HCT116 (cell line): ENCODE data around the gene GAB4. TPM values are rescaled to one million over a fixed set of nuclear protein-coding genes. Genes with fewer than 3 reads are reported as not detected.

Experiments used
- ATAC-seq: fragments of 200-7000 bp; cut with Tn5 transposase; 2 replicates; pipeline ENCODE4 v1.9.1; 2020; ENCODE audit warnings: mild to moderate bottlenecking, moderate library complexity
- BruUV-seq: library from RNA; stranded (reverse); fragments of 400-500 nt; replicated peaks from 2 replicates; lab custom pipeline; 2021; lab: Mats Ljungman, UMichigan
- CTCF ChIA-PET: fragments of 300-600 bp; sonication (Branson Sonifier 250); formaldehyde crosslinking; loops from one replicate; lab custom pipeline; 2021; ENCODE audit warnings: antibody characterized with exemption; lab: Charles Lee
- POLR2A ChIA-PET: fragments of 300-600, 350-600 bp; sonication (Branson Sonifier 250); formaldehyde crosslinking; loops from one replicate; lab custom pipeline; 2021; ENCODE audit warnings: antibody characterized with exemption; lab: Charles Lee
- RAD21 ChIA-PET, 2 experiments: fragments of 300-600 bp; sonication (Branson Sonifier 250); formaldehyde crosslinking; loops; one replicate each; lab custom pipeline; 2023; ENCODE audit warnings: low total read pairs in 2 of 2; ENCODE audit not compliant: uncharacterized antibody in 2 of 2, unreplicated experiment in 2 of 2, low non-redundant PET in 1 of 2; lab: Charles Lee
- DNase-seq: peaks from one replicate; pipeline ENCODE4 v3.0.0-alpha.2; 2010; ENCODE audit warnings: low read depth, low spot score
- H2AFZ ChIP-seq: fragments of 200-600 bp; shearing (Covaris generic), sonication (generic); 2 replicates; pipeline ENCODE4 v1.6.1; 2017; ENCODE audit warnings: low read depth, mixed run types, mixed read lengths, antibody characterized with exemption, low read length; ENCODE audit not compliant: poor library complexity, severe bottlenecking
- H3K27ac ChIP-seq: 2 replicates; pipeline ENCODE4 v1.5.1; 2012; ENCODE audit warnings: low read depth, low read length
- H3K27me3 ChIP-seq: fragments of 200-600 bp; sonication (generic); 2 replicates; pipeline ENCODE4 v1.6.1; 2016; ENCODE audit warnings: mixed run types, low read length, mixed read lengths; ENCODE audit not compliant: insufficient read depth
- H3K36me3 ChIP-seq, 2 experiments: fragments of 200-500 bp in 1 of 2; fragments of 200-600 bp in 1 of 2; sonication (Bioruptor generic) in 1 of 2; sonication (generic) in 1 of 2; 2 replicates each; pipeline versions ENCODE4 v1.5.1 to v1.6.1; 2014 to 2016; ENCODE audit warnings: low read length in 2 of 2, inconsistent platforms in 1 of 2, mixed read lengths in 1 of 2, mixed run types in 1 of 2; ENCODE audit not compliant: insufficient read depth in 2 of 2, control insufficient read depth in 1 of 2
- H3K4me1 ChIP-seq, 2 experiments: fragments of 200-600 bp in 1 of 2; sonication (generic) in 1 of 2; 2 replicates each; pipeline versions ENCODE4 v1.5.1 to v1.6.1; 2012 to 2017; ENCODE audit warnings: low read length in 2 of 2, inconsistent platforms in 1 of 2, mild to moderate bottlenecking in 1 of 2, mixed read lengths in 1 of 2, mixed run types in 1 of 2, moderate library complexity in 1 of 2; ENCODE audit not compliant: insufficient read depth in 2 of 2, control insufficient read depth in 1 of 2
- H3K4me2 ChIP-seq: fragments of 200-600 bp; sonication (generic); 2 replicates; pipeline ENCODE4 v1.6.1; 2017; ENCODE audit warnings: mixed run types, low read length, mixed read lengths
- H3K4me3 ChIP-seq, 2 experiments: fragments of 200-600 bp in 1 of 2; sonication (generic) in 1 of 2; replicated peaks in 1 of 2; 2 replicates each; pipeline ENCODE4 v1.5.1; 2011 to 2016; ENCODE audit warnings: low read length in 2 of 2, control low read depth in 1 of 2, low read depth in 1 of 2, mild to moderate bottlenecking in 1 of 2, mixed read lengths in 1 of 2, mixed run types in 1 of 2
- H3K79me2 ChIP-seq: fragments of 200-600 bp; sonication (generic); 2 replicates; pipeline ENCODE4 v1.6.1; 2017; ENCODE audit warnings: mild to moderate bottlenecking, mixed run types, low read length, moderate library complexity, mixed read lengths; ENCODE audit not compliant: insufficient read depth
- H3K9ac ChIP-seq: fragments of 200-600 bp; sonication (generic); 2 replicates; pipeline ENCODE4 v1.6.1; 2016; ENCODE audit warnings: low read length, mixed read lengths
- H3K9me2 ChIP-seq: fragments of 200-600 bp; sonication (generic), shearing (Covaris generic); 2 replicates; pipeline ENCODE4 v1.6.1; 2017; ENCODE audit warnings: mixed run types, mild to moderate bottlenecking, moderate library complexity; ENCODE audit not compliant: insufficient read depth
- H3K9me3 ChIP-seq, 2 experiments: fragments of 200-500 bp in 1 of 2; fragments of 200-600 bp in 1 of 2; sonication (Bioruptor generic) in 1 of 2; sonication (generic) in 1 of 2; 2 replicates each; pipeline ENCODE4 v1.6.1; 2014 to 2017; ENCODE audit warnings: low read length in 2 of 2, mixed read lengths in 2 of 2, inconsistent platforms in 1 of 2, low read depth in 1 of 2, mild to moderate bottlenecking in 1 of 2, mixed run types in 1 of 2, moderate library complexity in 1 of 2; ENCODE audit not compliant: control insufficient read depth in 1 of 2, insufficient read depth in 1 of 2
- H4K20me1 ChIP-seq: fragments of 200-600 bp; sonication (generic), shearing (Covaris generic); 2 replicates; pipeline ENCODE4 v1.6.1; 2017; ENCODE audit warnings: mixed run types, mild to moderate bottlenecking, moderate library complexity; ENCODE audit not compliant: insufficient read depth
- ATF3 ChIP-seq: IDR thresholded peaks from 2 replicates; pipeline ENCODE4 v1.6.1; 2012
- EGR1 ChIP-seq: IDR thresholded peaks from 2 replicates; pipeline ENCODE4 v1.6.1; 2012; ENCODE audit warnings: low read depth
- ELF1 ChIP-seq: IDR thresholded peaks from 2 replicates; pipeline ENCODE4 v1.6.1; 2012; ENCODE audit warnings: low read depth, borderline replicate concordance
- EZH2 ChIP-seq: fragments of 200-600 bp; sonication (generic); IDR thresholded peaks from 2 replicates; pipeline ENCODE4 v1.6.1; 2017; ENCODE audit warnings: antibody characterized with exemption, mixed run types
- EZH2phosphoT487 ChIP-seq: fragments of 200-600 bp; IDR thresholded peaks from 2 replicates; pipeline ENCODE4 v1.6.1; 2018; ENCODE audit warnings: antibody characterized with exemption, borderline replicate concordance
- FOSL1 ChIP-seq: IDR thresholded peaks from 2 replicates; pipeline ENCODE4 v1.6.1; 2012; ENCODE audit warnings: low read depth
- JUND ChIP-seq: IDR thresholded peaks from 2 replicates; pipeline ENCODE4 v1.6.1; 2012
- MAX ChIP-seq: IDR thresholded peaks from 2 replicates; pipeline ENCODE4 v1.6.1; 2012
- POLR2A ChIP-seq: IDR thresholded peaks from 2 replicates; pipeline ENCODE4 v1.7.0; 2011; ENCODE audit warnings: borderline replicate concordance; ENCODE audit not compliant: insufficient read depth, insufficient read length; ENCODE audit errors: extremely low read depth
- RAD21 ChIP-seq: IDR thresholded peaks from 2 replicates; pipeline ENCODE4 v1.6.1; 2012; ENCODE audit warnings: low read depth, mild to moderate bottlenecking
- SIN3A ChIP-seq: IDR thresholded peaks from 2 replicates; pipeline ENCODE4 v1.6.1; 2012; ENCODE audit warnings: low read depth
- SP1 ChIP-seq: IDR thresholded peaks from 2 replicates; pipeline ENCODE4 v1.6.1; 2012; ENCODE audit warnings: low read depth
- SRF ChIP-seq: IDR thresholded peaks from 2 replicates; pipeline ENCODE4 v1.6.1; 2012; ENCODE audit warnings: low read depth
- TCF7L2 ChIP-seq: IDR thresholded peaks from 2 replicates; pipeline ENCODE4 v1.7.0; 2011; ENCODE audit warnings: borderline replicate concordance, inconsistent platforms; ENCODE audit not compliant: insufficient read depth, insufficient read length; ENCODE audit errors: extremely low read depth
- YY1 ChIP-seq: IDR thresholded peaks from 2 replicates; pipeline ENCODE4 v1.6.1; 2011; ENCODE audit warnings: low read length, low read depth, moderate library complexity, mild to moderate bottlenecking; ENCODE audit not compliant: insufficient replicate concordance; ENCODE audit errors: extremely low read depth
- ZFX ChIP-seq: fragments of 450-650 bp; IDR thresholded peaks from 2 replicates; pipeline ENCODE4 v1.6.1; 2017
- intact Hi-C: fragments of 100-400 bp; cut with micrococcal nuclease; formaldehyde crosslinking; loops from 2 replicates; pipeline ENCODE4 v1.10.0; 2022
- total RNA-seq: library from RNA; stranded (reverse); gene quantifications from one replicate; pipeline ENCODE4 v1.2.1, GENCODE V29; 2021; ENCODE audit not compliant: unreplicated experiment
- TF ChIP-seq, protein P1 (sequence below), 3 experiments: fragments of 200-600 bp in 1 of 3; sonication (generic) in 1 of 3; IDR thresholded peaks in 2 of 3; conservative IDR thresholded peaks in 1 of 3; 2 replicates each; pipeline ENCODE4 v1.5.1; 2012 to 2017; ENCODE audit warnings: low read depth in 2 of 3, low read length in 2 of 3, antibody characterized with exemption in 1 of 3, borderline replicate concordance in 1 of 3, control low read depth in 1 of 3, mild to moderate bottlenecking in 1 of 3, mixed read lengths in 1 of 3, mixed run types in 1 of 3, moderate library complexity in 1 of 3; ENCODE audit not compliant: insufficient read depth in 1 of 3
- TF ChIP-seq, protein P2 (sequence below): IDR thresholded peaks from 2 replicates; pipeline ENCODE4 v1.6.1; 2012; ENCODE audit warnings: low read depth

The GAB4 gene
- total RNA-seq, 1 experiment from 2014 or later = not detected

DNA sequence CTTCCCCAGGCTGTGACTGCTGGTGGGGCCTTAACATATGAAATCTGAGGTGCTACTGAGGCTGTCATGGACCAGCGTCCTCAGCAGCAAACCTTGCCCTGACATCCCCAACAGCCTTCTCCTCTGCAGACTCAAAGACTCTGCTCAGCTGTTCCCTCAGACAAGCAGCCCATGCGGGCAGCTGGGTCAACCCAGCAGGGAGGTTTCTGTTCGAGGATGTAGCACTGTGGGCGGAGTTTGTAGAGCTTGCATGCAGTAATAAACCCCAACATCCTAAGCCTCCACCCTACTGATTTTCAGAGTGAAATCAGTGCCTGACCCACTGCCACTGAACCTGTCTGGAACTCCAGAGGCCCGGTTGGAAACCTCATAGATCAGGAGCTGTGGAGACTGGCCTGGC lies 94.0 kb downstream of the GAB4 start:
- CTCF ChIA-PET = no interaction called here
- H3K36me3 ChIP-seq = no peaks in the 10 kb centered on the region
- H3K27me3 ChIP-seq = no peaks in the 10 kb centered on the region
- no peaks in the 10 kb centered on the region for H3K9me2 ChIP-seq
- TF ChIP-seq TCF7L2 (no peak), RAD21 (no peak), SRF (no peak), POLR2A (no peak), EGR1 (no peak), JUND (no peak), YY1 (no peak), SIN3A (no peak), EZH2phosphoT487 (no peak), SP1 (no peak), ATF3 (no peak), FOSL1 (no peak)
- BruUV-seq = no TSS peak
- DNase-seq (no peak), ATAC-seq (no peak)
- no peak overlapping the region for H3K4me2 ChIP-seq
- intact Hi-C loops = no loop called here
- H3K79me2 ChIP-seq = no peaks in the 10 kb centered on the region
- no peaks in the 10 kb centered on the region for H3K9me3 ChIP-seq
- POLR2A ChIA-PET = no interaction called here
- RAD21 ChIA-PET = no interaction called here
- H4K20me1 ChIP-seq = no peaks in the 10 kb centered on the region
- H3K27ac ChIP-seq = no peak overlapping the region
- no peak overlapping the region for H3K9ac ChIP-seq
- no peak overlapping the region for H3K4me3 ChIP-seq
- peaks cover 4 to 6% of the 10 kb centered on the region in 2 experiments for H3K4me1 ChIP-seq
- H2AFZ ChIP-seq = no peak overlapping the region

- Histone ChIP-seq H3K9ac (no peak overlapping the region), H4K20me1 (no peaks in the 10 kb centered on the region), H2AFZ (no peak overlapping the region), H3K36me3 (no peaks in the 10 kb centered on the region), H3K4me1 (peaks cover 2 to 3% of the 10 kb centered on the region in 2 experiments; a peak in 3 of 4 replicates), H3K27me3 (no peaks in the 10 kb centered on the region), H3K9me3 (no peaks in the 10 kb centered on the region), H3K4me2 (no peak overlapping the region), H3K79me2 (no peaks in the 10 kb centered on the region), H3K4me3 (no peak overlapping the region), H3K27ac (no peak overlapping the region), H3K9me2 (no peaks in the 10 kb centered on the region)
- no TSS peak for BruUV-seq
- ChIA-PET RAD21 (no interaction called here), CTCF (interaction anchor here (1.4 kb wide), 1 partner anchor 138 kb away, joined by 6 read pairs; no protein-coding TSS in a partner anchor), POLR2A (no interaction called here)
- DNase-seq = no peak
- no peak for ATAC-seq
- intact Hi-C loops = no loop called here
- no peak for TF ChIP-seq EZH2
- no peak for TF ChIP-seq EGR1
- TF ChIP-seq SIN3A = no peak
- TF ChIP-seq, protein P1, sequence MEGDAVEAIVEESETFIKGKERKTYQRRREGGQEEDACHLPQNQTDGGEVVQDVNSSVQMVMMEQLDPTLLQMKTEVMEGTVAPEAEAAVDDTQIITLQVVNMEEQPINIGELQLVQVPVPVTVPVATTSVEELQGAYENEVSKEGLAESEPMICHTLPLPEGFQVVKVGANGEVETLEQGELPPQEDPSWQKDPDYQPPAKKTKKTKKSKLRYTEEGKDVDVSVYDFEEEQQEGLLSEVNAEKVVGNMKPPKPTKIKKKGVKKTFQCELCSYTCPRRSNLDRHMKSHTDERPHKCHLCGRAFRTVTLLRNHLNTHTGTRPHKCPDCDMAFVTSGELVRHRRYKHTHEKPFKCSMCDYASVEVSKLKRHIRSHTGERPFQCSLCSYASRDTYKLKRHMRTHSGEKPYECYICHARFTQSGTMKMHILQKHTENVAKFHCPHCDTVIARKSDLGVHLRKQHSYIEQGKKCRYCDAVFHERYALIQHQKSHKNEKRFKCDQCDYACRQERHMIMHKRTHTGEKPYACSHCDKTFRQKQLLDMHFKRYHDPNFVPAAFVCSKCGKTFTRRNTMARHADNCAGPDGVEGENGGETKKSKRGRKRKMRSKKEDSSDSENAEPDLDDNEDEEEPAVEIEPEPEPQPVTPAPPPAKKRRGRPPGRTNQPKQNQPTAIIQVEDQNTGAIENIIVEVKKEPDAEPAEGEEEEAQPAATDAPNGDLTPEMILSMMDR (IDR thresholded peaks at IDR 0.05 in 2 of 3, conservative IDR thresholded peaks at IDR 0.05 in 1 of 3; ENCODE audit: borderline replicate concordance in 1 of 3, insufficient read depth in 1 of 3, low read depth in 2 of 3, low read length in 2 of 3) = no peak
- no peak for TF ChIP-seq YY1
- no peak for TF ChIP-seq MAX
- no peak for TF ChIP-seq ZFX
- TF ChIP-seq ELF1 = no peak
- TF ChIP-seq, protein P2, sequence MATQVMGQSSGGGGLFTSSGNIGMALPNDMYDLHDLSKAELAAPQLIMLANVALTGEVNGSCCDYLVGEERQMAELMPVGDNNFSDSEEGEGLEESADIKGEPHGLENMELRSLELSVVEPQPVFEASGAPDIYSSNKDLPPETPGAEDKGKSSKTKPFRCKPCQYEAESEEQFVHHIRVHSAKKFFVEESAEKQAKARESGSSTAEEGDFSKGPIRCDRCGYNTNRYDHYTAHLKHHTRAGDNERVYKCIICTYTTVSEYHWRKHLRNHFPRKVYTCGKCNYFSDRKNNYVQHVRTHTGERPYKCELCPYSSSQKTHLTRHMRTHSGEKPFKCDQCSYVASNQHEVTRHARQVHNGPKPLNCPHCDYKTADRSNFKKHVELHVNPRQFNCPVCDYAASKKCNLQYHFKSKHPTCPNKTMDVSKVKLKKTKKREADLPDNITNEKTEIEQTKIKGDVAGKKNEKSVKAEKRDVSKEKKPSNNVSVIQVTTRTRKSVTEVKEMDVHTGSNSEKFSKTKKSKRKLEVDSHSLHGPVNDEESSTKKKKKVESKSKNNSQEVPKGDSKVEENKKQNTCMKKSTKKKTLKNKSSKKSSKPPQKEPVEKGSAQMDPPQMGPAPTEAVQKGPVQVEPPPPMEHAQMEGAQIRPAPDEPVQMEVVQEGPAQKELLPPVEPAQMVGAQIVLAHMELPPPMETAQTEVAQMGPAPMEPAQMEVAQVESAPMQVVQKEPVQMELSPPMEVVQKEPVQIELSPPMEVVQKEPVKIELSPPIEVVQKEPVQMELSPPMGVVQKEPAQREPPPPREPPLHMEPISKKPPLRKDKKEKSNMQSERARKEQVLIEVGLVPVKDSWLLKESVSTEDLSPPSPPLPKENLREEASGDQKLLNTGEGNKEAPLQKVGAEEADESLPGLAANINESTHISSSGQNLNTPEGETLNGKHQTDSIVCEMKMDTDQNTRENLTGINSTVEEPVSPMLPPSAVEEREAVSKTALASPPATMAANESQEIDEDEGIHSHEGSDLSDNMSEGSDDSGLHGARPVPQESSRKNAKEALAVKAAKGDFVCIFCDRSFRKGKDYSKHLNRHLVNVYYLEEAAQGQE = no peak
- TF ChIP-seq SP1 = no peak
Measured at GRCh38 chr22:16912281-16912680, 95.7 kb downstream of the GAB4 start.
